Immature natural killer cell (primary cell): Measurements from ENCODE around the gene XKR8. TPM values are rescaled to one million over a fixed set of nuclear protein-coding genes. Genes with fewer than 3 reads are reported as not detected.
A peak's percentile ranks its signal among the peaks of the same experiment; 100 is the strongest.

Experiments used
- DNase-seq, 3 donors: peaks; one replicate each; pipeline ENCODE4 v3.0.0; 2022; ENCODE audit warnings: mixed read lengths in 1 of 3
- H3K27ac Mint-ChIP-seq, 6 donors: one replicate each; pipeline ENCODE4 v1.8.0; 2020; ENCODE audit warnings: mixed read lengths in 6 of 6, mild to moderate bottlenecking in 5 of 6, inconsistent platforms in 4 of 6, moderate library complexity in 3 of 6
- H3K27me3 Mint-ChIP-seq, 3 donors: one replicate each; pipeline ENCODE4 v1.8.0; 2020 to 2021; ENCODE audit warnings: low read depth in 3 of 3, mild to moderate bottlenecking in 3 of 3, mixed read lengths in 3 of 3, moderate library complexity in 3 of 3, inconsistent platforms in 1 of 3
- H3K36me3 Mint-ChIP-seq, 3 donors: one replicate each; pipeline ENCODE4 v1.8.0; 2020; ENCODE audit warnings: mixed read lengths in 3 of 3, inconsistent platforms in 2 of 3, mild to moderate bottlenecking in 2 of 3
- H3K4me1 Mint-ChIP-seq, 2 donors: one replicate each; pipeline ENCODE4 v1.8.0; 2020; ENCODE audit warnings: inconsistent platforms in 2 of 2, mild to moderate bottlenecking in 2 of 2, mixed read lengths in 2 of 2, moderate library complexity in 1 of 2
- H3K4me3 Mint-ChIP-seq, 5 donors: one replicate each; pipeline ENCODE4 v1.8.0; 2020; ENCODE audit warnings: mild to moderate bottlenecking in 5 of 5, mixed read lengths in 5 of 5, inconsistent platforms in 3 of 5, moderate library complexity in 3 of 5
- H3K9me3 Mint-ChIP-seq, 6 donors: one replicate each; pipeline ENCODE4 v1.8.0; 2020; ENCODE audit warnings: mild to moderate bottlenecking in 6 of 6, mixed read lengths in 6 of 6, inconsistent platforms in 4 of 6, moderate library complexity in 3 of 6
- polyA plus RNA-seq, 3 donors: library from polyadenylated mRNA; unstranded; fragments of 300-500 nt; fragmentation: Illumina TruSeq; gene quantifications; one replicate each; pipeline ENCODE4 v1.2.3, GENCODE V29; 2021

XKR8 gene
- polyA plus RNA-seq, 3 donors from 2014 or later, result 27.7 to 39.2 (median 37.0) TPM

- no peak for DNase-seq
- no peaks in the 10 kb centered on the region for H3K9me3 Mint-ChIP-seq
- peaks cover 0 to 10% (median 3%) of the 10 kb centered on the region in 3 donors for H3K36me3 Mint-ChIP-seq
- H3K4me3 Mint-ChIP-seq, result peak overlapping the region; percentile 84 to 91 (median 88)
- H3K4me1 Mint-ChIP-seq, result peaks cover 24 to 28% of the 10 kb centered on the region in 2 donors
- H3K27me3 Mint-ChIP-seq, result peaks cover 2 to 5% (median 3%) of the 10 kb centered on the region in 3 donors
- peak overlapping the region; percentile 65 to 87 (median 82) for H3K27ac Mint-ChIP-seq
Observed at GRCh38 chr1:27961646-27962221, 2.0 kb downstream of the XKR8 start.

DNA sequence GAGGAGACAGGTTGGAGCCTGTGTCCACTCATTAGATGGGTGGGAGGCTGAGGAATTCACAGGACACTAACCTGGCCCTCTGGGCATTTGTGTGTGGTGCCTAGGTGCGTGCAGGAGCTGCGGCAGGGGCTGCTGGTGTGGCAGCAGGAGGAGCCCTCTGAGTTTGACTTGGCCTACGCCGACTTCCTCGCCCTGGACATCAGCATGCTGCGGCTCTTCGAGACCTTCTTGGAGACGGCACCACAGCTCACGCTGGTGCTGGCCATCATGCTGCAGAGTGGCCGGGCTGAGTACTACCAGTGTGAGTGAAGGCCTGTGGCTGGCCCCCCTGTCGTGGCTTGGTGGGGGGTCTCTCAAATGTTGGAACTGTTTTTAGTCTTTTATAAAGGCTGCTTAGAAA is 3.6 kb downstream of the XKR8 start:
- H3K4me1 Mint-ChIP-seq, result peaks cover 24 to 30% of the 10 kb centered on the region in 2 donors
- no peaks in the 10 kb centered on the region for H3K9me3 Mint-ChIP-seq
- peak overlapping the region in 2 of 6 donors; percentile 26 to 34 for H3K27ac Mint-ChIP-seq
- no peak for DNase-seq
- H3K36me3 Mint-ChIP-seq, result peaks cover 3 to 19% (median 6%) of the 10 kb centered on the region in 3 donors
- H3K4me3 Mint-ChIP-seq, result no peak overlapping the region
- H3K27me3 Mint-ChIP-seq, result peaks cover 2 to 3% (median 3%) of the 10 kb centered on the region in 3 donors

- Mint-ChIP-seq H3K27ac (peak overlapping the region in 2 of 6 donors; percentile 11 to 40), H3K36me3 (peaks cover 3 to 29% (median 13%) of the 10 kb centered on the region in 3 donors), H3K27me3 (peaks cover 0 to 3% (median 0%) of the 10 kb centered on the region in 3 donors), H3K4me3 (no peak overlapping the region), H3K9me3 (no peaks in the 10 kb centered on the region), H3K4me1 (peaks cover 15 to 18% of the 10 kb centered on the region in 2 donors)
- DNase-seq, result no peak
Observed at GRCh38 chr1:27966402-27967105, 6.8 kb downstream of the XKR8 start.

DNA sequence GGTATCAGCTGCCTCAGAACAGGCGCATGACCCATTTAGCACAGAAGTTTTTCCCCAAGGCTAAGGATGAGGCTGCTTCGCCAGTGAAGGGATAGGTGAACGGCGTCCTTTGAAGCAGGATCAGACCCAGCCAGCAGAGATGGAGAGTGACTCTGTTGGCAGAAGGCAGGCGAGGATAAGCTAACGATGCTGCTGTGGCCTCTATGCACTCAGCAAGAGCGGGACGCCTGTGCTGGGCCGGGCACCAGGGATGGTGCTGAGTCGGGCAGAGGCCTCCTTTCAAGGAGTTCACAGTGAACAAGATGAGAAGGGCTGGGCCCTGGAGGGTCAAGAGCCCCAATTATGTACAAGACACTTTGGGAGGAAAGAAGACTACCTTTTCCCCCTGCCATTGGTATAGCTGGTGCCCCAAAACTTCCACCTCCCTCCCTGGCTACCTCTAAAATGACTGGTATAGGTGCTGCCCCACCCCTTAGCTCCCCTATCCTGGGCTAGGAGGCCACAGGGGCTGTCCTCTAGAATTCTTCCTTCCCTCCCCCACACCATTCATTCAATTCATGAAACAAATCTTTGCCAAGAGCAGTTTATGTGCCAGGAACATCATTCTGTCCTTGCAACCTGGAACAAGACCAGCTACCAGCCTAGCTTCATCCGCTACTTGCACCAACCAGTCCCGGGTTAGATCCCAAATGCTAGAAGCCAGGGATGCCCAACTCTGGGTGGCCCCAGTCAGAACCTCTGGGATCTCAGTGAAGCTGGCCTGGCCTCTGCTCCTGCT is 7.5 kb downstream of the XKR8 start:
- peaks cover 9 to 12% of the 10 kb centered on the region in 2 donors for H3K4me1 Mint-ChIP-seq
- no peaks in the 10 kb centered on the region for H3K9me3 Mint-ChIP-seq
- H3K27ac Mint-ChIP-seq, result peak overlapping the region in 4 of 6 donors; percentile 35 to 67 (median 62)
- no peak overlapping the region for H3K4me3 Mint-ChIP-seq
- H3K36me3 Mint-ChIP-seq, result peaks cover 3 to 29% (median 13%) of the 10 kb centered on the region in 3 donors
- no peak for DNase-seq
- H3K27me3 Mint-ChIP-seq, result peaks cover 0 to 1% (median 0%) of the 10 kb centered on the region in 3 donors

GRCh38 chr1:27967884-27968466 is 8.2 kb downstream of the XKR8 start:
- Mint-ChIP-seq H3K36me3 (peaks cover 3 to 29% (median 13%) of the 10 kb centered on the region in 3 donors), H3K9me3 (no peaks in the 10 kb centered on the region), H3K27me3 (peaks cover 0 to 1% (median 0%) of the 10 kb centered on the region in 3 donors), H3K4me1 (peaks cover 9 to 10% of the 10 kb centered on the region in 2 donors), H3K27ac (peak overlapping the region in 5 of 6 donors; percentile 35 to 73 (median 64)), H3K4me3 (no peak overlapping the region)
- no peak for DNase-seq

DNA sequence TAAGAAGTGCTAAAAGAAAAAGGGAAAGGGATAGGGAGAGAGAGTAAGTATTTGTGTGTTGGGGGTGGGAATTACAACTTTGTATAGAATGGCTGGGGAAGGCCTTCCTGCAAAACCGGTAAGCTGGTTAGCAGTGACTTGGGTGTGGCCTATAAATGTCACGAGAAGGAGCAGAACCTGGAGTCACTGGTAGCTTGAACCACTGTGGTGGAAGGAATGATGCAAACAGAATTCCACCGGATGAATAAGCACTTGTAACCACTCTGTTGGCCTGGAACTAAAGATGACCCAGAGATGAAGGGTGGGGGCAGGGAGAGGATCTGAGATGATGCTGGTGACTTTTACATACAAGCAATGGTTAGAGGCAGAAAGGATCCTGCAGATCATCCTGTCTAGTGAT is 8.9 kb downstream of the XKR8 start:
- H3K27me3 Mint-ChIP-seq, result peaks cover 0 to 1% (median 0%) of the 10 kb centered on the region in 3 donors
- DNase-seq, result no peak
- no peaks in the 10 kb centered on the region for H3K9me3 Mint-ChIP-seq
- no peak overlapping the region for H3K4me3 Mint-ChIP-seq
- peaks cover 3 to 29% (median 16%) of the 10 kb centered on the region in 3 donors for H3K36me3 Mint-ChIP-seq
- peak overlapping the region in 5 of 6 donors; percentile 35 to 73 (median 63) for H3K27ac Mint-ChIP-seq
- peaks cover 9 to 10% of the 10 kb centered on the region in 2 donors for H3K4me1 Mint-ChIP-seq

GRCh38 chr1:27970401-27970800 is 10.6 kb downstream of the XKR8 start:
- H3K4me1 Mint-ChIP-seq, result peaks cover 9 to 10% of the 10 kb centered on the region in 2 donors
- no peak overlapping the region for H3K4me3 Mint-ChIP-seq
- peaks cover 0 to 1% (median 0%) of the 10 kb centered on the region in 3 donors for H3K27me3 Mint-ChIP-seq
- H3K36me3 Mint-ChIP-seq, result peaks cover 0 to 21% (median 16%) of the 10 kb centered on the region in 3 donors
- H3K9me3 Mint-ChIP-seq, result no peaks in the 10 kb centered on the region
- DNase-seq, result no peak
- peak overlapping the region in 3 of 6 donors; percentile 28 to 53 (median 34) for H3K27ac Mint-ChIP-seq

- Mint-ChIP-seq H3K27ac (peak overlapping the region in 2 of 6 donors; percentile 23 to 67), H3K27me3 (no peaks in the 10 kb centered on the region), H3K4me3 (no peak overlapping the region), H3K36me3 (peaks cover 0 to 19% (median 16%) of the 10 kb centered on the region in 3 donors), H3K4me1 (peaks cover 9 to 10% of the 10 kb centered on the region in 2 donors), H3K9me3 (no peaks in the 10 kb centered on the region)
- DNase-seq, result no peak
Observed at GRCh38 chr1:27971674-27972073, 11.9 kb downstream of the XKR8 start.

- Mint-ChIP-seq H3K4me3 (no peak overlapping the region), H3K4me1 (peaks cover 9 to 10% of the 10 kb centered on the region in 2 donors), H3K9me3 (no peaks in the 10 kb centered on the region), H3K36me3 (peaks cover 4 to 19% (median 18%) of the 10 kb centered on the region in 3 donors), H3K27me3 (no peaks in the 10 kb centered on the region), H3K27ac (peak overlapping the region in 4 of 6 donors; percentile 6 to 70 (median 42))
- no peak for DNase-seq
Observed at GRCh38 chr1:27972141-27972540, 12.4 kb downstream of the XKR8 start.

DNA sequence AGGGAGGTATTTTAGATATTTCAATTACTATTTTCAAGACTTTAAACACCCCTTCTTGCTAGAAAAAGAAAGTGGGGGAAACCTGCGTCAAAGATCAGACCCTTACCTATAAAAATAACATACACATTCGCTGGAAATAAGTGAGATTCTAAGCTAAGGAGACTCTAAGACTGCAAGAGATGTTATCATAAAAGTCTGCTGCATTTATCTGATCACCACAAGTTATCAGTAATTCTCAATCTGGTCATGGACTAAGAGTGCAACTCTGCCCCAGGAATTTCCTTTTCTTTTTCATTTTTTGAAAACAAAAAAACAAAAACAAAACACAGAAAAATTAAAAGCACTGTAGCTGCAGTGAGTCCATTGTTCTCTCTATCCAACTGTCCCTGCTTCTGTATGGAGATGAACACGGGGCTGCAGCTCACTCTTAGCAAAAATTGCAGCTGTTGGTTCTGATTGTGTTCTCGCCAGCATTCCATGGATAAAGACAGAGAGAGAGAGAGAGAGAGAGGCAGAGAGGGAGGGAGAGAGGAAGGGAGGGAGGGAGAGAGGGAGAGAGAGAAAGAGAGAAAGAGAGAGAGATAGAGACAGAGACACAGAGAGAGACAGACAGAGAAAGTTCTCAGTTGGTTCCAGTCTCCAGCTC is 14.1 kb downstream of the XKR8 start:
- Mint-ChIP-seq H3K36me3 (peaks cover 6 to 20% (median 14%) of the 10 kb centered on the region in 3 donors), H3K4me3 (no peak overlapping the region), H3K27me3 (no peaks in the 10 kb centered on the region), H3K4me1 (peaks cover 5 to 9% of the 10 kb centered on the region in 2 donors), H3K27ac (peak overlapping the region in 2 of 6 donors; percentile 34 to 35), H3K9me3 (no peaks in the 10 kb centered on the region)
- no peak for DNase-seq

DNA sequence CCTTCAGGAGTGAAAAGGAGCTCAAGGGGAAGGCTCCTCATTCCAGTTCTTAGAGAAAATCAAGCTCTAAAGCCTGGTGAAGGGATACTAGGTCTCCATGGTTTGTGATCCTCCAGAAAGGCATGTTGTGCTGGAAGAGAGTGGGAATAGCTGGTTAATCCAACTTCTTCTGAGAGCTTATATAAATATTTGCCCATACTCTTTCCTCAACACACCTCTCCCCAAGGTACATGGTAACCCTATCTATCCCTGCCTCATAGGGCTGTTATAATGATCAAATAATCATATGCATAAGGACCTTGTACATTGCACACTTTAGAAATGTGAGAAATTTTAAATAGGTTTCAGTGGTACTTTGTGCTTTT is 14.6 kb downstream of the XKR8 start:
- Mint-ChIP-seq H3K27ac (no peak overlapping the region), H3K4me1 (peaks cover 4 to 5% of the 10 kb centered on the region in 2 donors), H3K27me3 (no peaks in the 10 kb centered on the region), H3K4me3 (no peak overlapping the region), H3K36me3 (peaks cover 6 to 17% (median 12%) of the 10 kb centered on the region in 3 donors), H3K9me3 (no peaks in the 10 kb centered on the region)
- DNase-seq, result no peak

GRCh38 chr1:27979151-27979858 is 19.5 kb downstream of the XKR8 start:
- peak overlapping the region in 1 of 6 donors; percentile 32 for H3K27ac Mint-ChIP-seq

More at GRCh38 chr1:27979151-27979858, 19.5 kb downstream of the XKR8 start:
- Mint-ChIP-seq H3K9me3 (no peaks in the 10 kb centered on the region), H3K36me3 (peaks cover 6 to 10% (median 9%) of the 10 kb centered on the region in 3 donors), H3K27me3 (no peaks in the 10 kb centered on the region), H3K4me3 (no peak overlapping the region), H3K4me1 (no peaks in the 10 kb centered on the region)
- peak; percentile 47 to 60 (median 50) for DNase-seq
